ENCODE results near the gene MTUS2.
A peak's percentile ranks its signal among the peaks of the same experiment; 100 is the strongest.

MTUS2 gene

DNA sequence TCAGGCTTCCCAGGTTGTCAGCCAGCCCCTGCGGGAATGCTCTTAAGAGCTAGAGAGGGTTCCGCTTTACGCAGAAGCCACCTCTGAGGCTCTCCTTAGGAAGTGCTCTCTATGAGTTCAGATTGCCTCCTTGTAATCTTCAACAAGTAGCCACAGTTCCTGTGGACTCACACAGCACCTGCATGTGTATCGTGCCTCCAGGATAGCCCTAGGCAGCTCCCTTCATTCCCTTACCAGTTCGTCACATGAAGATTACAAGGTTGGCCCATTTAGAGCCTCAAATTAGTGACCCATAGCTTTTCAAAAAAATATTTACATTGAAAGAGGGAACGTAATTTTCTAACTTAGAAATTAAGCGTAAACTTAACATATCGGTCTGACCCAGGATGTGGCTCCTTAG is 284.3 kb downstream of the MTUS2 start:
- TF ChIP-seq, protein P1, sequence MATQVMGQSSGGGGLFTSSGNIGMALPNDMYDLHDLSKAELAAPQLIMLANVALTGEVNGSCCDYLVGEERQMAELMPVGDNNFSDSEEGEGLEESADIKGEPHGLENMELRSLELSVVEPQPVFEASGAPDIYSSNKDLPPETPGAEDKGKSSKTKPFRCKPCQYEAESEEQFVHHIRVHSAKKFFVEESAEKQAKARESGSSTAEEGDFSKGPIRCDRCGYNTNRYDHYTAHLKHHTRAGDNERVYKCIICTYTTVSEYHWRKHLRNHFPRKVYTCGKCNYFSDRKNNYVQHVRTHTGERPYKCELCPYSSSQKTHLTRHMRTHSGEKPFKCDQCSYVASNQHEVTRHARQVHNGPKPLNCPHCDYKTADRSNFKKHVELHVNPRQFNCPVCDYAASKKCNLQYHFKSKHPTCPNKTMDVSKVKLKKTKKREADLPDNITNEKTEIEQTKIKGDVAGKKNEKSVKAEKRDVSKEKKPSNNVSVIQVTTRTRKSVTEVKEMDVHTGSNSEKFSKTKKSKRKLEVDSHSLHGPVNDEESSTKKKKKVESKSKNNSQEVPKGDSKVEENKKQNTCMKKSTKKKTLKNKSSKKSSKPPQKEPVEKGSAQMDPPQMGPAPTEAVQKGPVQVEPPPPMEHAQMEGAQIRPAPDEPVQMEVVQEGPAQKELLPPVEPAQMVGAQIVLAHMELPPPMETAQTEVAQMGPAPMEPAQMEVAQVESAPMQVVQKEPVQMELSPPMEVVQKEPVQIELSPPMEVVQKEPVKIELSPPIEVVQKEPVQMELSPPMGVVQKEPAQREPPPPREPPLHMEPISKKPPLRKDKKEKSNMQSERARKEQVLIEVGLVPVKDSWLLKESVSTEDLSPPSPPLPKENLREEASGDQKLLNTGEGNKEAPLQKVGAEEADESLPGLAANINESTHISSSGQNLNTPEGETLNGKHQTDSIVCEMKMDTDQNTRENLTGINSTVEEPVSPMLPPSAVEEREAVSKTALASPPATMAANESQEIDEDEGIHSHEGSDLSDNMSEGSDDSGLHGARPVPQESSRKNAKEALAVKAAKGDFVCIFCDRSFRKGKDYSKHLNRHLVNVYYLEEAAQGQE (IDR thresholded peaks at IDR 0.05; ENCODE audit: insufficient replicate concordance, low read depth) = no peak
- TF ChIP-seq, protein P2, sequence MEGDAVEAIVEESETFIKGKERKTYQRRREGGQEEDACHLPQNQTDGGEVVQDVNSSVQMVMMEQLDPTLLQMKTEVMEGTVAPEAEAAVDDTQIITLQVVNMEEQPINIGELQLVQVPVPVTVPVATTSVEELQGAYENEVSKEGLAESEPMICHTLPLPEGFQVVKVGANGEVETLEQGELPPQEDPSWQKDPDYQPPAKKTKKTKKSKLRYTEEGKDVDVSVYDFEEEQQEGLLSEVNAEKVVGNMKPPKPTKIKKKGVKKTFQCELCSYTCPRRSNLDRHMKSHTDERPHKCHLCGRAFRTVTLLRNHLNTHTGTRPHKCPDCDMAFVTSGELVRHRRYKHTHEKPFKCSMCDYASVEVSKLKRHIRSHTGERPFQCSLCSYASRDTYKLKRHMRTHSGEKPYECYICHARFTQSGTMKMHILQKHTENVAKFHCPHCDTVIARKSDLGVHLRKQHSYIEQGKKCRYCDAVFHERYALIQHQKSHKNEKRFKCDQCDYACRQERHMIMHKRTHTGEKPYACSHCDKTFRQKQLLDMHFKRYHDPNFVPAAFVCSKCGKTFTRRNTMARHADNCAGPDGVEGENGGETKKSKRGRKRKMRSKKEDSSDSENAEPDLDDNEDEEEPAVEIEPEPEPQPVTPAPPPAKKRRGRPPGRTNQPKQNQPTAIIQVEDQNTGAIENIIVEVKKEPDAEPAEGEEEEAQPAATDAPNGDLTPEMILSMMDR (IDR thresholded peaks at IDR 0.05; ENCODE audit: insufficient read depth, low read length) = no peak
- no peak for TF ChIP-seq GABPA (IDR thresholded peaks at IDR 0.05; ENCODE audit: low read depth)
- TF ChIP-seq POLR2AphosphoS5 (IDR thresholded peaks at IDR 0.05; ENCODE audit: low read depth) = no peak
- no peak for TF ChIP-seq SPI1 (IDR thresholded peaks at IDR 0.05; ENCODE audit: borderline replicate concordance, low read depth)
- no peak overlapping the region for H3K4me3 ChIP-seq (replicated peaks; ENCODE audit: insufficient read depth, low read length)
- H3K27me3 ChIP-seq (ENCODE audit: insufficient read depth, poor library complexity, severe bottlenecking) = peaks cover 3% of the 10 kb centered on the region
- no peak for DNase-seq (ENCODE audit: low read depth in 1 of 2, low spot score in 1 of 2)
- H3K27ac ChIP-seq (replicated peaks) = no peak overlapping the region

DNA sequence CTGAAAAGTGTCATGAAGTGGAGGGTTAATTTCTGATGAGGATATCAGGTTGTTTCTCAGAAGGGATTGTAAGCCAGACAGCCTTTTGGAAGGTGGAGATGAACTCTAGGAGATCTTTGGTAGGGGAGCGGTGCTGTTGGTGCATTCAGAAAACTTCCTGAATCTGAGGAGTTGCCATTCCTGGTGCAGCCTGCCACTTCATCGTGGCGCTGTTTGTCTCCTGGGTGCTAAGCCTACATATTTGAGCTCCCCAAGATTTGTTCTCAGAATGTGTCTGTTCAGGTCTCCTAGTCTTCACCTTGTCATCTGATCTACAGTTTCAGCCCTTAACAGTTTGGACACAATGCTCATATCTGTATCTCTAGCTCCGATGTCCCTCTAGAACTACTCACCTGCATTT is 285.6 kb downstream of the MTUS2 start:
- no peak overlapping the region for H3K4me3 ChIP-seq (replicated peaks; ENCODE audit: insufficient read depth, low read length)
- no peak overlapping the region for H3K27ac ChIP-seq (replicated peaks)
- TF ChIP-seq, protein P1 (IDR thresholded peaks at IDR 0.05; ENCODE audit: insufficient replicate concordance, low read depth) = no peak
- TF ChIP-seq, protein P2 (IDR thresholded peaks at IDR 0.05; ENCODE audit: insufficient read depth, low read length) = peak; percentile 40
- TF ChIP-seq GABPA (IDR thresholded peaks at IDR 0.05; ENCODE audit: low read depth) (no peak), POLR2AphosphoS5 (IDR thresholded peaks at IDR 0.05; ENCODE audit: low read depth) (no peak), SPI1 (IDR thresholded peaks at IDR 0.05; ENCODE audit: borderline replicate concordance, low read depth) (no peak)
- DNase-seq (ENCODE audit: low read depth in 1 of 2, low spot score in 1 of 2) = peak in 1 of 2 experiments; percentile 15
- H3K27me3 ChIP-seq (ENCODE audit: insufficient read depth, poor library complexity, severe bottlenecking) = peaks cover 3% of the 10 kb centered on the region

DNA sequence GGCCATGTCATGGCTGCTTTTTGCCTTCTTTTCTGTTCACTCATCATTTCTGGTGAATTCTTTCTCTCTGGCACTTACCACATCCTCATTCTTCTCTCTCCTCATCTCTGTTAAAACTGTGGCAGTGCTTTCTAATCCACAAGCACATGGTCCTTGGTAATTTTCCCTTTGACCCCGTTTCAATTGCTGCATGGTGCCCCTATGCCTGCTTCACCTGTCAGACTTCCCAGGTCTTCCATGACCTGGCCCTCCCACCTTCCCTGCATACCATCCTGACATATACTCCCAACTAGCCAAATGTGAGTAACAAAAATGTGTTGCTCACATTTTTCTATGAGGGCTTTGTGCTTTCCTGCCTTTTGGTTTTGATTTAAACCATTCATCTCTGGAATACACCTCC is 286.5 kb downstream of the MTUS2 start:
- Histone ChIP-seq H3K4me3 (replicated peaks; ENCODE audit: insufficient read depth, low read length) (no peak overlapping the region), H3K27me3 (ENCODE audit: insufficient read depth, poor library complexity, severe bottlenecking) (peaks cover 3% of the 10 kb centered on the region), H3K27ac (replicated peaks) (no peak overlapping the region)
- DNase-seq (ENCODE audit: low read depth in 1 of 2, low spot score in 1 of 2) = no peak
- TF ChIP-seq SPI1 (IDR thresholded peaks at IDR 0.05; ENCODE audit: borderline replicate concordance, low read depth) = no peak
- TF ChIP-seq, protein P1 (IDR thresholded peaks at IDR 0.05; ENCODE audit: insufficient replicate concordance, low read depth) = no peak
- no peak for TF ChIP-seq GABPA (IDR thresholded peaks at IDR 0.05; ENCODE audit: low read depth)
- TF ChIP-seq POLR2AphosphoS5 (IDR thresholded peaks at IDR 0.05; ENCODE audit: low read depth) = no peak
- TF ChIP-seq, protein P2 (IDR thresholded peaks at IDR 0.05; ENCODE audit: insufficient read depth, low read length) = no peak

Measured in HL-60 (cell line).